Suprapubic skin (tissue), 4 donors: ENCODE measurements around the gene PARVB. TPM values are rescaled to one million over a fixed set of nuclear protein-coding genes. Genes with fewer than 3 reads are reported as not detected.

Experiments used
- DNase-seq, 2 donors: peaks; one replicate each; pipeline ENCODE4 v3.0.0-alpha.2; 2019; ENCODE audit warnings: low spot score in 2 of 2
- H3K27ac ChIP-seq: fragments of 200-600 bp; sonication (generic); one replicate; pipeline ENCODE4 v1.5.1; 2019
- H3K27me3 ChIP-seq: fragments of 200-600 bp; sonication (generic); one replicate; pipeline ENCODE4 v1.5.1; 2019
- H3K36me3 ChIP-seq: fragments of 200-600 bp; sonication (generic); one replicate; pipeline ENCODE4 v1.5.1; 2019
- H3K4me1 ChIP-seq: fragments of 200-600 bp; sonication (generic); one replicate; pipeline ENCODE4 v1.5.1; 2019
- H3K4me3 ChIP-seq: fragments of 200-600 bp; sonication (generic); one replicate; pipeline ENCODE4 v1.5.1; 2019; ENCODE audit warnings: mild to moderate bottlenecking
- H3K9me3 ChIP-seq: fragments of 200-600 bp; sonication (generic); one replicate; pipeline ENCODE4 v1.5.1; 2019
- EP300 ChIP-seq: sonication (generic); formaldehyde crosslinking; IDR thresholded peaks from one replicate; pipeline ENCODE4 v1.6.1; 2017; ENCODE audit warnings: antibody characterized with exemption
- POLR2A ChIP-seq, 2 donors: fragments of 450-650 bp; IDR thresholded peaks; one replicate each; pipeline ENCODE4 v1.6.1; 2017; ENCODE audit warnings: antibody characterized with exemption in 2 of 2, mild to moderate bottlenecking in 2 of 2, moderate library complexity in 2 of 2
- POLR2AphosphoS5 ChIP-seq, 3 donors: sonication (generic); formaldehyde crosslinking; IDR thresholded peaks; one replicate each; pipeline ENCODE4 v1.6.1; 2017; ENCODE audit warnings: antibody characterized with exemption in 3 of 3
- WGBS: methylation state at CpG from one replicate; pipeline ENCODE4 v1.1.5; 2018; 5-methylcytosine and 5-hydroxymethylcytosine counted together
- total RNA-seq, 4 donors: library from RNA; depleted of rRNA; stranded (reverse); fragments of >200 nt; gene quantifications; one replicate each; pipeline ENCODE4 v1.1.0, GENCODE V29; 2016
- TF ChIP-seq, protein P1 (sequence below), 2 donors: fragments of 200-600 bp in 1 of 2; fragments of 450-650 bp in 1 of 2; sonication (generic) in 1 of 2; IDR thresholded peaks; one replicate each; pipeline ENCODE4 v1.5.1; 2016 to 2019; ENCODE audit warnings: antibody characterized with exemption in 2 of 2, mild to moderate bottlenecking in 1 of 2, moderate library complexity in 1 of 2

The PARVB gene
- total RNA-seq, 4 donors from 2014 or later: 9.7 to 17.8 (median 13.3) TPM

DNA sequence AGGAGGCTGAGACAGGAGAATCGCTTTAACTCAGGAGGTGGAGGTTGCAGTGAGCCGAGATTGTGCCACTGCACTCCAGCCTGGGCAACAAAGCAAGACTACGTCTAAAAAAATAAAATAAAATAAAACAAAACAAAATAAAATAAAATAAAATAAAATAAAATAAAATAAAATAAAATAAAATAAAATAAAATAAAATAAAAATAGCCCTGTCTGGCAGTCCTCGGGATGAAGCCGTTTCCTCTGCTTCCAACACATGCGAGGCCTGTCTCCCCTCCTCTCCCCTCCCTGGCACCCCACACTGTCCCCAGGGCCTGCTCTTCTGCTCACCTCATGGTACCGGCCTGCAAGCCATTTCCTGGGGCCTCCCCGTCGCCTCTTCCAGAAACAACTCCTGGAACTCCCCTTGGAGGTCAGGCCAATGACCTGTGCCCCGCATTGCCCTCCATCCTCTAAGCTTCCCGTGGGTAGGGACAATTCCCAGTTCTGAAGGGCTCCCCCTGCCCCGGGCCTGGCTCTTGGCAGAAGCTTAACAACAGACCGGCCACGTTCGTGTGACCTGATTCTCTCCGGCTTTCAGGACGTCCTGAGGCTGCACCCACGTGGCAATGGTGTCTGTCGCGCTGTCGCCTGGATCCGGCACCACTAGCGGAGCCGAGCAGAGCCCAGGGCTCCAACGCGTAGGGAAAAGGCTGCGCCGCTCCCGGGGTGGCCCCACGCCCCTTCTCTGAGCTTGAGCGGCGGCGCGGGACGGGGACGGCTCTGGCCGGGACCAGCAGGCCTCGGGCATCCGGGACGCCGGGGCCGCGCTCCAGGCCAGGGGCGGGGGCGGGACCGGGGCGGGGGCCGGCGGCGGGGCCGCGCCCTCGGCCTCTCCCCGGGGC is 456 bp upstream of the PARVB start:
- peak overlapping the region; percentile 68 for H3K4me3 ChIP-seq
- TF ChIP-seq, protein P1, sequence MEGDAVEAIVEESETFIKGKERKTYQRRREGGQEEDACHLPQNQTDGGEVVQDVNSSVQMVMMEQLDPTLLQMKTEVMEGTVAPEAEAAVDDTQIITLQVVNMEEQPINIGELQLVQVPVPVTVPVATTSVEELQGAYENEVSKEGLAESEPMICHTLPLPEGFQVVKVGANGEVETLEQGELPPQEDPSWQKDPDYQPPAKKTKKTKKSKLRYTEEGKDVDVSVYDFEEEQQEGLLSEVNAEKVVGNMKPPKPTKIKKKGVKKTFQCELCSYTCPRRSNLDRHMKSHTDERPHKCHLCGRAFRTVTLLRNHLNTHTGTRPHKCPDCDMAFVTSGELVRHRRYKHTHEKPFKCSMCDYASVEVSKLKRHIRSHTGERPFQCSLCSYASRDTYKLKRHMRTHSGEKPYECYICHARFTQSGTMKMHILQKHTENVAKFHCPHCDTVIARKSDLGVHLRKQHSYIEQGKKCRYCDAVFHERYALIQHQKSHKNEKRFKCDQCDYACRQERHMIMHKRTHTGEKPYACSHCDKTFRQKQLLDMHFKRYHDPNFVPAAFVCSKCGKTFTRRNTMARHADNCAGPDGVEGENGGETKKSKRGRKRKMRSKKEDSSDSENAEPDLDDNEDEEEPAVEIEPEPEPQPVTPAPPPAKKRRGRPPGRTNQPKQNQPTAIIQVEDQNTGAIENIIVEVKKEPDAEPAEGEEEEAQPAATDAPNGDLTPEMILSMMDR (IDR thresholded peaks at IDR 0.05): no peak
- no peak for TF ChIP-seq POLR2AphosphoS5 (IDR thresholded peaks at IDR 0.05)
- no peak for TF ChIP-seq EP300
- no peak for TF ChIP-seq POLR2A (IDR thresholded peaks at IDR 0.05)
- H3K9me3 ChIP-seq: no peaks in the 10 kb centered on the region
- DNase-seq: no peak
- WGBS: 43% methylated on average over 18 of the region's 54 CpGs
- peak overlapping the region; percentile 68 for H3K27ac ChIP-seq
- H3K4me1 ChIP-seq: peaks cover 39% of the 10 kb centered on the region
- no peaks in the 10 kb centered on the region for H3K36me3 ChIP-seq
- peaks cover 7% of the 10 kb centered on the region for H3K27me3 ChIP-seq

DNA sequence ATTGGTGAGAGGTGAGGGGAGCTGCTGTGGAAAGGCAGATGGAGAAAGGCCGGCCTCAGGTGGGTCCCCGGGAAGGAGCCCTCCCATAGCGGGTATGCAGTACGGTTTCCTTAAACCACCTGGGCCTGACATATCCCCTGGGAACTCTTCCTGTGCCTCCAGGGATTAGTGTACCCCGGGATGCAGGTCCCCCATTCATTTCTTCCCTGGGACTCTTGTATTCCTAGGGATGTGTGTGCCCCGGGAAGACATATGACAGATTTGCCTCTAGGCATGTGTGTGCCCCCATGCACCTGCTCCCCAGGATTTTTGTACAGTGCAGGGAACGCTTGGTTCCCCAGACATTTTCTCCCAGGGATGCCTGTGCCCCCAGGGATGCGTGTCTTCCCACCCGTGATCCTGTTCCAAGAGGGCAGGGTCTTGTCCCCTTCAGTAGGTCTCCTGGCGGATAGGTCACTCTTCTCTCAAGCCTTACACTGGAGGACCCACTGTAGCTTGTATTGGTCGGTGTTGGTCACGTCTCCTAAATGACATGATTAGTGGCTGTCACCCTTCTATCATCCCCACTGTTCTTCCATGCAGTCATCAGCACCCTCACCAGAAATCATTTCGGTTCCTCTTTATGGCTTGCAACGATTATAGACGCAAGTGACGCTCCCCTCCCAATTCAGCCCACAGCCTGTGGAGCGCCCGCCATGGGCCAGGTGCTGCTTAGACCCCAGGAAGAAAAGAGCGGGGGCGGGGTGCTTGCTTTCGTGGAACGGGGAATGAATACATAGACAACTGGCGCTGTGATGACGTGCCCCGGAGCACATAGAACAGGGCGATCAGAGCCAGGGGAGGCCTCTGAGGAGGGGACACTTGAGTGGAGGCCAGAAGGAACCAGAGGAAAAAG is 1.3 kb downstream of the PARVB start:
- Histone ChIP-seq H3K27me3 (peaks cover 7% of the 10 kb centered on the region), H3K36me3 (no peaks in the 10 kb centered on the region), H3K4me1 (peaks cover 39% of the 10 kb centered on the region), H3K4me3 (peak overlapping the region; percentile 68), H3K27ac (peak overlapping the region; percentile 91), H3K9me3 (no peaks in the 10 kb centered on the region)
- WGBS: 71% methylated on average over 26 of the region's 26 CpGs
- TF ChIP-seq, protein P1 (IDR thresholded peaks at IDR 0.05): no peak
- TF ChIP-seq EP300: no peak
- no peak for TF ChIP-seq POLR2AphosphoS5 (IDR thresholded peaks at IDR 0.05)
- TF ChIP-seq POLR2A (IDR thresholded peaks at IDR 0.05): no peak
- DNase-seq: peak in 1 of 2 donors; percentile 76

DNA sequence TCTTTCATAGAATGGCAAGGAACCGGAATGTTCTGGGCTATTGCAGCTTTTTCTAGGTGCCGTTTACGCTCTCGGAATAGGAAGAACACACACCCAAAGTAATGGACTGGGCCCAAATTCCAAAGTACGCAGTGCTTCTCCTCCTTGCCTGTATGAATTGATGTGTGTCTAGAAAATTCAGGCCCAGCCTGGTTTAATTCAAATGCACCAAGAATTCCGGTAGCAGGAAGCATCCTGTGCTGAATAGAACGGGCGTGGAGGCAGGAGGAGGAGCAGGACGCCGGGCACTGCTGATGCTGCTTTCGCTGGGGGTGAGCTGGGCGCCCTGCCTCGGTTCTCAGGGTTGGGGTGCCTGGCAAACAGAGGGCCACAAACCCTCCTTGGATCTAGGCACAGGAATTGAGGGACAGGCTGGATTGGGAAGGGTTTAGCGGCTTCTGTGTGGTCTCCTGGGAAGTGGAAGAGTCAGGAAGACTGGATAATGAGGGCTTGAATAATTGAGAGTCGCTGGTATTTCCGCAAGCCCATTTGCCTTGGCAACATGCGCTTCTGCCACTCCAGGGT is 2.0 kb downstream of the PARVB start:
- Histone ChIP-seq H3K36me3 (no peaks in the 10 kb centered on the region), H3K9me3 (no peaks in the 10 kb centered on the region), H3K27ac (peak overlapping the region; percentile 91), H3K4me3 (peak overlapping the region; percentile 68), H3K4me1 (peaks cover 37% of the 10 kb centered on the region), H3K27me3 (peaks cover 7% of the 10 kb centered on the region)
- 55% methylated on average over 17 of the region's 17 CpGs for WGBS
- TF ChIP-seq POLR2AphosphoS5 (IDR thresholded peaks at IDR 0.05) (no peak), POLR2A (IDR thresholded peaks at IDR 0.05) (no peak), EP300 (no peak)
- TF ChIP-seq, protein P1 (IDR thresholded peaks at IDR 0.05): no peak
- no peak for DNase-seq

DNA sequence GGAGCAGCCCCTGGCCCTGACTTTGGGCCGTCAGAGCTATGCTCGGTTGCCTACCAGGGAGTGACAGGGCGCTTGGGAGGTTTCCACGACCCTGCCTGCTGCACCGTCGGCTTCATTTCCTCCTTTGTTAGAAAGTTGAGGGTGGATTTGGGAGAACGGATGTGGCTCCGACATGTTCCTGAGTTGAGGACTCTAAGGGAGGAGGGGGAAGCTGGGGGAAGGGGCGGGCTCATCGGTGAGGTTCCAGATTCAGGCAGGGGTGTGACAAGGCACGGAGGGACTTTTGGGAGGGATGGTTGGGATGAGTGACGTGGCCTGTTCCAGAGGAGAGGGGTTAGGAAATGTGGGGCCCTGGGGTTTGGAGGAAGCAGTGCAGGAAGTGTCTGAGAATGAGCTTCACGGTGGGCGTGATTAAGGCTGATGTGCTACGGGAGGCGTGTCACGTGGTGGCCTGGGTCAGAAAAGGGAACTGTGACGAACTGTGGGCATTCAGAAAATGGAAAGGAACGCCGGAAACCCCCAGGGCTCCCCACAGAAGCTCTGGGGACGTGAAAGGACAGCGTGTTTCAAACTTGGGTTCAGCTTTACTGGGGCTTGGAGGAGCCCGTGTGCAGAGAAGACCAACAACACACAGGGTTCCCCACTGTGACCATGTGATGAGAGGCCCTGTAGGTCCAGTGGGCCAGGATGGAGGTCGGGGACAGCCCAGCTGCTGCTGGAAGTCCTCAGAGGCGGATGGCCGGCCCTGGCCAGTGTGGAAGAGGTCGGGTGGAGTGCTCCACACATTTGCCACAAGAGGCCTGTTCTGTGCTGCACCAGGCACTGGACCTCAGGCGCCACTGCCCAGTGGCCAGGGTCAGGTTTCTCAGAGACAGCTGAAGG is 2.8 kb downstream of the PARVB start:
- DNase-seq: peak; percentile 90 to 94
- WGBS: 57% methylated on average over 25 of the region's 28 CpGs
- Histone ChIP-seq H3K4me3 (peak overlapping the region; percentile 68), H3K36me3 (no peaks in the 10 kb centered on the region), H3K9me3 (no peaks in the 10 kb centered on the region), H3K27me3 (peaks cover 7% of the 10 kb centered on the region), H3K27ac (peak overlapping the region; percentile 91), H3K4me1 (peaks cover 36% of the 10 kb centered on the region)
- TF ChIP-seq POLR2AphosphoS5 (IDR thresholded peaks at IDR 0.05) (peak in 2 of 3 donors; percentile 12 to 60), POLR2A (IDR thresholded peaks at IDR 0.05) (peak in 1 of 2 donors; percentile 42), EP300 (no peak)
- TF ChIP-seq, protein P1 (IDR thresholded peaks at IDR 0.05): no peak
